Measurements from ENCODE around the gene IPO9.

IPO9 gene

DNA sequence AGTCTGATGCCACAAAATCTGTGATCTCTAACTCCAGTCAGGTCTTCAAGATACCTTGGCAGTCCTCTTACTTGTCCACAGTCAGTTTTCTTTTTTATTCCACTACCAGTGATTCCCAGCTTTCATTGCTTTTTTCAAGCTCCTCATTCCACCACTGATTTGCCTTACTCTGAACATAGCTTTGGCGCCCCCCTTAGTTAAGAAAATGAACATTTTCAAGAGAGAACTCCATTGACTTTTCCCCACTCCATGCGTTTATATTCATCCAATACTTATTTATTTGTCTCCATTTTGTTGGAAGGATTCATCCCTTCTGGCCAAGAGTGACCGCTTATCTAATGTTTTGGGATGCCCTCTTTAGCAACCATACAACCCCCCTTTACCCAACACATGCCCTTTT is 33.9 kb upstream of the IPO9 start:
- DNase-seq (ENCODE audit: low read depth, low spot score): no peak
- CTCF ChIA-PET: interaction anchor here (0.8 to 20.5 kb wide), 27 partner anchors 9 to 283 kb away, joined by 3 to 785 read pairs (median 5); partner anchors contain the start of genes IPO9 and NAV1
- peak; percentile 26 for TF ChIP-seq CTCF (IDR thresholded peaks at IDR 0.05; ENCODE audit: insufficient read depth, low read length, missing control alignments)
- POLR2A ChIA-PET: interaction anchor here (1.3 kb wide), 1 partner anchor 82 kb away, joined by 4 read pairs; no protein-coding TSS in a partner anchor
- no peak overlapping the region for H3K4me3 ChIP-seq (ENCODE audit: low read depth, low read length)

GRCh38 chr1:201800246-201800645 is 28.7 kb upstream of the IPO9 start:
- CTCF ChIA-PET: interaction anchor here (1.1 to 1.5 kb wide), 2 partner anchors 91 to 239 kb away, joined by 3 to 6 read pairs; no protein-coding TSS in a partner anchor
- no peak for TF ChIP-seq CTCF (IDR thresholded peaks at IDR 0.05; ENCODE audit: insufficient read depth, low read length, missing control alignments)
- DNase-seq (ENCODE audit: low read depth, low spot score): no peak
- POLR2A ChIA-PET: no interaction called here
- H3K4me3 ChIP-seq (ENCODE audit: low read depth, low read length): no peak overlapping the region

GRCh38 chr1:201806801-201807200 is 22.2 kb upstream of the IPO9 start:
- DNase-seq (ENCODE audit: low read depth, low spot score): no peak
- no peak overlapping the region for H3K4me3 ChIP-seq (ENCODE audit: low read depth, low read length)
- ChIA-PET POLR2A (no interaction called here), CTCF (interaction anchor here (0.9 to 2.7 kb wide), 8 partner anchors 11 to 247 kb away, joined by 3 to 14 read pairs (median 8); partner anchors contain the start of gene IPO9)
- TF ChIP-seq CTCF (IDR thresholded peaks at IDR 0.05; ENCODE audit: insufficient read depth, low read length, missing control alignments): no peak

- CTCF ChIA-PET: interaction anchor here (0.9 to 2.7 kb wide), 8 partner anchors 10 to 248 kb away, joined by 3 to 14 read pairs (median 8); partner anchors contain the start of gene IPO9
- H3K4me3 ChIP-seq (ENCODE audit: low read depth, low read length): no peak overlapping the region
- TF ChIP-seq CTCF (IDR thresholded peaks at IDR 0.05; ENCODE audit: insufficient read depth, low read length, missing control alignments): no peak
- no peak for DNase-seq (ENCODE audit: low read depth, low spot score)
- POLR2A ChIA-PET: no interaction called here
Observed at GRCh38 chr1:201807958-201808632, 20.9 kb upstream of the IPO9 start.

DNA sequence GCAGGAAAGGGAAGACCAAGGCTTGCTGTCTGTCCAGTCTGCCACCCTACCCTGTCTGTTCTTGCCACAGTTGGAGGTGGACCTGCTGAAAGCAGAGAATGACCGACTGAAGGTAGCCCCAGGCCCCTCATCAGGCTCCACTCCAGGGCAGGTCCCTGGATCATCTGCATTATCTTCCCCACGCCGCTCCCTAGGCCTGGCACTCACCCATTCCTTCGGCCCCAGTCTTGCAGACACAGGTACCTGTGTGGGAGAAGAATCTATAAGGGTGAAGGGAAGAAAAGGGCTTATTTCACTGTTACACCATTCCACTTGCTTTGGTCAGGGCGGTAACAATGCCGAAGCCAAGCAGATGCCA is 20.3 kb upstream of the IPO9 start:
- no peak overlapping the region for H3K4me3 ChIP-seq (ENCODE audit: low read depth, low read length)
- ChIA-PET CTCF (interaction anchor here (1.6 to 2.7 kb wide), 2 partner anchors 13 to 105 kb away, joined by 8 to 14 read pairs; no protein-coding TSS in a partner anchor), POLR2A (no interaction called here)
- no peak for DNase-seq (ENCODE audit: low read depth, low spot score)
- TF ChIP-seq CTCF (IDR thresholded peaks at IDR 0.05; ENCODE audit: insufficient read depth, low read length, missing control alignments): no peak

- ChIA-PET POLR2A (no interaction called here), CTCF (no interaction called here)
- H3K4me3 ChIP-seq (ENCODE audit: low read depth, low read length): no peak overlapping the region
- TF ChIP-seq CTCF (IDR thresholded peaks at IDR 0.05; ENCODE audit: insufficient read depth, low read length, missing control alignments): no peak
- DNase-seq (ENCODE audit: low read depth, low spot score): no peak
Observed at GRCh38 chr1:201809876-201810275, 19.1 kb upstream of the IPO9 start.
